Psoas muscle (tissue), 8 donors: ENCODE results near the gene RBM25. TPM values are rescaled to one million over a fixed set of nuclear protein-coding genes. Genes with fewer than 3 reads are reported as not detected.

ENCODE experiments used
- ATAC-seq, 4 donors: fragments of 200-7000 bp; cut with Tn5 transposase; one replicate each; pipeline ENCODE4 v1.9.1; 2020; ENCODE audit warnings: moderate library complexity in 3 of 4, mild to moderate bottlenecking in 2 of 4
- DNase-seq, 2 donors: peaks; one replicate each; pipeline ENCODE4 v3.0.0-alpha.2; 2020
- H3K27ac ChIP-seq: fragments of 200-600 bp; one replicate; pipeline ENCODE4 v1.8.0; 2022
- H3K27me3 ChIP-seq, 3 donors: fragments of 200-600 bp in 1 of 3; one replicate each; pipeline versions ENCODE4 v1.6.1 to v1.8.0; 2013 to 2022; ENCODE audit warnings: low read length in 2 of 3, mild to moderate bottlenecking in 2 of 3, moderate library complexity in 1 of 3; ENCODE audit not compliant: insufficient read depth in 3 of 3
- H3K36me3 ChIP-seq, 2 donors: fragments of 200-600 bp in 1 of 2; one replicate each; pipeline versions ENCODE4 v1.6.1 to v1.8.0; 2013 to 2022; ENCODE audit warnings: low read depth in 1 of 2, mild to moderate bottlenecking in 1 of 2, moderate library complexity in 1 of 2; ENCODE audit not compliant: insufficient read depth in 1 of 2
- H3K4me1 ChIP-seq: fragments of 200-600 bp; one replicate; pipeline ENCODE4 v1.8.0; 2022
- H3K4me3 ChIP-seq: fragments of 200-600 bp; one replicate; pipeline ENCODE4 v1.8.0; 2022; ENCODE audit warnings: mild to moderate bottlenecking
- H3K9me3 ChIP-seq: fragments of 200-600 bp; one replicate; pipeline ENCODE4 v1.8.0; 2022
- WGBS, 3 donors: extraction: QIAGEN DNeasy Blood & Tissue Kit; methylation state at CpG; one replicate each; pipeline versions ENCODE4 v1.1.6 to v1.1.7; 2013; 5-methylcytosine and 5-hydroxymethylcytosine counted together
- intact Hi-C, 2 donors: fragments of 100-400 bp; cut with DNase I; formaldehyde crosslinking; loops; one replicate each; pipeline versions ENCODE4 v1.11.0 to v1.14.2; 2022
- polyA plus RNA-seq, 3 donors: library from polyadenylated mRNA; stranded (reverse); fragments of 200-250 nt; gene quantifications; one replicate each; pipeline ENCODE4 v1.2.3, GENCODE V29; 2013
- total RNA-seq, 4 donors: library from RNA; stranded (reverse); fragmentation: NEBNext Ultra II Directional in 2 of 4; extraction: Animal tissue kit (Norgen Biotek cat#: 25700) in 2 of 4; gene quantifications; one replicate each; pipeline versions ENCODE4 v1.2.1 to v1.2.4, GENCODE V29; 2021 to 2023
- TF ChIP-seq, protein P1 (sequence below): fragments of 200-600 bp; IDR thresholded peaks from one replicate; pipeline ENCODE4 v1.8.0; 2022; ENCODE audit warnings: antibody characterized with exemption
- donor health status: healthy with polysubstance abuse.
- donor health status: DM: no; HTN: no; CAD: no; lungs with moderate emphysema.
- donor health status: Bipolar disorder and iron deficiency.
- donor health status: healthy.
- donor health status: DM: yes; HTN: yes; CAD: no.
- donor health status: DM: no; HTN: no; CAD: no.
- donor health status: DM: no; HTN: no; CAD: no.
- donor health status: DM: yes; HTN: yes; CAD: no.

The RBM25 gene
- total and polyA plus RNA-seq, 7 donors, result 19.2 to 50.2 (median 37.6) TPM

- H3K36me3 ChIP-seq, result peaks cover 11 to 96% of the 10 kb centered on the region in 2 donors
Measured at GRCh38 chr14:73100334-73100733, 42.0 kb downstream of the RBM25 start.

DNA sequence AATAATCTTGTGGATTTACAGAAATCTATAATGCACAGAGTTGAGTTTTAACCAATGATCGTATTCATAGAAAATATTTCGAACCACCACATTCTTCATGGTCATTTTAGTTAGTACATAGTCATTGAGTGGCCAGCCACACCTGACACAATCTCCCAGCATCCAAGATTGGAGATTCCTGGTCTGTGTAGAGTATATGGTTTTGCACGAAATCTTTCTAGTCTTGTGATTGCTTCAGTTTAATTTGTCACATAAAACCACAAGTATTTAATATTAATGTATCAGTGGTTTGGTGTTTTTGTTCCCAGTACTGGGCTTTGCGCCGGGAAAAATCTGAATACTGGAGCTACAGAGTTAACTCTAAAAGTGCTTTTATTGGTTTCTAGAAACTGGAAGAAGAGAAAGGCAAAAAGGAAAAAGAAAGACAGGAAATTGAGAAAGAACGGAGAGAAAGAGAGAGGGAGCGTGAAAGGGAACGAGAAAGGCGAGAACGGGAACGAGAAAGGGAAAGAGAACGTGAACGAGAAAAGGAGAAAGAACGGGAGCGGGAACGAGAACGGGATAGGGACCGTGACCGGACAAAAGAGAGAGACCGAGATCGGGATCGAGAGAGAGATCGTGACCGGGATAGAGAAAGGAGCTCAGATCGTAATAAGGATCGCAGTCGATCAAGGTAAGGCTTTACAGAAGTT, 44.6 kb downstream of the RBM25 start:
- H3K27me3 ChIP-seq, result no peaks in the 10 kb centered on the region
- peaks cover 11 to 99% of the 10 kb centered on the region in 2 donors for H3K36me3 ChIP-seq
- intact Hi-C loops, result no loop called here
- TF ChIP-seq, protein P1, sequence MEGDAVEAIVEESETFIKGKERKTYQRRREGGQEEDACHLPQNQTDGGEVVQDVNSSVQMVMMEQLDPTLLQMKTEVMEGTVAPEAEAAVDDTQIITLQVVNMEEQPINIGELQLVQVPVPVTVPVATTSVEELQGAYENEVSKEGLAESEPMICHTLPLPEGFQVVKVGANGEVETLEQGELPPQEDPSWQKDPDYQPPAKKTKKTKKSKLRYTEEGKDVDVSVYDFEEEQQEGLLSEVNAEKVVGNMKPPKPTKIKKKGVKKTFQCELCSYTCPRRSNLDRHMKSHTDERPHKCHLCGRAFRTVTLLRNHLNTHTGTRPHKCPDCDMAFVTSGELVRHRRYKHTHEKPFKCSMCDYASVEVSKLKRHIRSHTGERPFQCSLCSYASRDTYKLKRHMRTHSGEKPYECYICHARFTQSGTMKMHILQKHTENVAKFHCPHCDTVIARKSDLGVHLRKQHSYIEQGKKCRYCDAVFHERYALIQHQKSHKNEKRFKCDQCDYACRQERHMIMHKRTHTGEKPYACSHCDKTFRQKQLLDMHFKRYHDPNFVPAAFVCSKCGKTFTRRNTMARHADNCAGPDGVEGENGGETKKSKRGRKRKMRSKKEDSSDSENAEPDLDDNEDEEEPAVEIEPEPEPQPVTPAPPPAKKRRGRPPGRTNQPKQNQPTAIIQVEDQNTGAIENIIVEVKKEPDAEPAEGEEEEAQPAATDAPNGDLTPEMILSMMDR, result no peak
- 97 to 98% (median 97%) methylated on average over 27 of the region's 27 CpGs for WGBS, 3 donors
- no peaks in the 10 kb centered on the region for H3K9me3 ChIP-seq
- H3K4me3 ChIP-seq, result no peak overlapping the region
- DNase-seq, result no peak
- H3K27ac ChIP-seq, result no peak overlapping the region
- no peaks in the 10 kb centered on the region for H3K4me1 ChIP-seq
- ATAC-seq, result no peak

More at GRCh38 chr14:73100334-73100733, 42.0 kb downstream of the RBM25 start:
- Histone ChIP-seq H3K9me3 (no peaks in the 10 kb centered on the region), H3K27ac (no peak overlapping the region), H3K4me3 (no peak overlapping the region), H3K4me1 (no peaks in the 10 kb centered on the region), H3K27me3 (no peaks in the 10 kb centered on the region)
- TF ChIP-seq, protein P1, result no peak
- ATAC-seq (no peak), DNase-seq (no peak)
- WGBS, 3 donors, result 91 to 94% (median 93%) methylated on average over 4 of the region's 4 CpGs
- intact Hi-C loops, result no loop called here

DNA sequence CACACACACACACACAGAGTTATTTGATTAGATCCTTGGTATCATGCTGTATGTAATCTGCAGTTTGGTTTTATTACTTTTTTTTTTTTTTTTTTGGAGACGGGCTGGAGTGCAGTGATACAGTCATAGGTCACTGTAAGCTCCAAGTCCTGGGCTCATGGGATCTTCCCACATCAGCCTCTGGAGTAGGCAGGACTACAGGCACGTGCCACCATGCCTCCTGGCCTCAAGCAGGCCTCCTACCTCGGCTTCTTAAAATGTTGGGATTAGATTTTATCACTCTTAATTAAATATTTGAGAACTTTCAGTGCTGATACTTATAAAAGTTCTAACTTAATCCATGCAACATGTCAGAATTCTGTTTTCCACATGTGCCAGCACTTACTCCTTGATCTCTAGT, 46.7 kb downstream of the RBM25 start:
- WGBS, 3 donors, result 83 to 97% (median 91%) methylated on average over 3 of the region's 3 CpGs
- Histone ChIP-seq H3K27me3 (no peaks in the 10 kb centered on the region), H3K27ac (no peak overlapping the region), H3K4me3 (no peak overlapping the region), H3K4me1 (no peaks in the 10 kb centered on the region), H3K36me3 (peaks cover 15 to 99% of the 10 kb centered on the region in 2 donors), H3K9me3 (no peaks in the 10 kb centered on the region)
- TF ChIP-seq, protein P1, result no peak
- ATAC-seq (no peak), DNase-seq (no peak)
- intact Hi-C loops, result no loop called here

- intact Hi-C loops, result no loop called here
- DNase-seq (no peak), ATAC-seq (no peak)
- TF ChIP-seq, protein P1, result no peak
- Histone ChIP-seq H3K4me1 (no peaks in the 10 kb centered on the region), H3K27ac (no peak overlapping the region), H3K36me3 (peaks cover 12 to 99% of the 10 kb centered on the region in 2 donors), H3K9me3 (no peaks in the 10 kb centered on the region), H3K4me3 (no peak overlapping the region), H3K27me3 (no peaks in the 10 kb centered on the region)
- 95 to 97% (median 96%) methylated on average over 16 of the region's 16 CpGs for WGBS, 3 donors
Measured at GRCh38 chr14:73105727-73106126, 47.4 kb downstream of the RBM25 start.
